Keratinocyte (primary cell): Measurements from ENCODE around the gene ZNF157.

ENCODE experiments used
- CTCF ChIP-seq, 3 experiments: IDR thresholded peaks in 1 of 3; conservative IDR thresholded peaks in 1 of 3; optimal IDR thresholded peaks in 1 of 3; 2 replicates in 2 of 3; 3 replicates in 1 of 3; pipeline versions ENCODE3 to v1.5.1; 2011; ENCODE audit warnings: low read length in 3 of 3, mild to moderate bottlenecking in 3 of 3, moderate library complexity in 2 of 3, control low read depth in 1 of 3, inconsistent platforms in 1 of 3; ENCODE audit not compliant: insufficient read depth in 2 of 3; ENCODE audit errors: extremely low read depth in 1 of 3
- EZH2 ChIP-seq: IDR thresholded peaks from one replicate; pipeline ENCODE4 v1.6.1; 2012; ENCODE audit warnings: inconsistent platforms, mild to moderate bottlenecking, low read length, moderate library complexity

DNA sequence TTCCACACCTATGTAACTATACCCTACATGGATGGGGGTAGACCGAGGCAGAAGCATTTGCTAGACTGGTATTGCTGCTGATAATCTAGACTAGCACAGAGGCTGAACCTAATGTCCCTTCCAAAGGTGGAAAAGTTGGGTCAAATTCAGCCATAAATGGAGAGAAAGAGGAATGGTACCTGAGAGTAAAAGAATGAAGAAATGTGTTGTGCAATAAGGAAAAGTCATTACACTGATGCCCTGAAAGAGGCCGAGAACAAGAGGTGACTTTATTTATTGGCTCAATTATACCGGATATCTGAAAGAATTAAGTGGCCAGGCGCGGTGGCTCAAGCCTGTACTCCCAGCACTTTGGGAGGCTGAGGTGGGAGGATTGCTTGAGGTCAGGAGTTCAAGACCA lies 60.5 kb downstream of the ZNF157 start:
- TF ChIP-seq CTCF (optimal IDR thresholded peaks at IDR 0.05 in 1 of 3, IDR thresholded peaks at IDR 0.05 in 1 of 3, conservative IDR thresholded peaks at IDR 0.05 in 1 of 3; ENCODE audit: extremely low read depth in 1 of 3, insufficient read depth in 2 of 3, low read length in 3 of 3): no peak
- TF ChIP-seq EZH2: no peak
